Skeletal muscle tissue (tissue), 2 donors: ENCODE results near the gene PHKG1. TPM values are rescaled to one million over a fixed set of nuclear protein-coding genes. Genes with fewer than 3 reads are reported as not detected.

ENCODE experiments used
- small RNA-seq: library from RNA; depleted of rRNA; stranded (forward); fragments of <200 nt; gene quantifications from one replicate; pipeline ENCODE3, GENCODE V24; 2014
- total RNA-seq: library from RNA; depleted of rRNA; stranded (reverse); fragments of >200 nt; gene quantifications from one replicate; pipeline ENCODE4 v1.2.3, GENCODE V29; 2014

Gene PHKG1
- total RNA-seq, 1 donor from 2014 or later = 48.0 TPM

Small RNAs within 50 kb of the gene (small RNA-seq; reads per million reads assigned to genes)
- gene SNORA15 = not detected
- gene SNORA22B = not detected

Other genes with a start within 250 kb of the PHKG1 start
- gene SEPTIN14, start 230.2 kb downstream of the PHKG1 start, total RNA-seq = not detected
- 17.7 TPM for gene ZNF713, start 205.5 kb downstream of the PHKG1 start, total RNA-seq
- gene MRPS17, start 141.1 kb downstream of the PHKG1 start, total RNA-seq = 22.4 TPM
- gene NIPSNAP2, start 128.4 kb downstream of the PHKG1 start, total RNA-seq = 56.4 TPM
- gene PSPH, start 41.5 kb downstream of the PHKG1 start, total RNA-seq = 13.6 TPM
- gene CCT6A, start 41.2 kb downstream of the PHKG1 start, total RNA-seq = 113 TPM
- gene SUMF2, start 28.7 kb downstream of the PHKG1 start, total RNA-seq = 63.2 TPM
- 221 TPM for gene CHCHD2, start 13.5 kb upstream of the PHKG1 start, total RNA-seq
- 1.0 TPM for gene NUPR2, start 23.5 kb upstream of the PHKG1 start, total RNA-seq